ENCODE measurements around the gene THYN1. TPM values are rescaled to one million over a fixed set of nuclear protein-coding genes. Genes with fewer than 3 reads are reported as not detected.

The THYN1 gene
- total RNA-seq, 2 donors from 2014 or later: 17.8 to 25.7 TPM

DNA sequence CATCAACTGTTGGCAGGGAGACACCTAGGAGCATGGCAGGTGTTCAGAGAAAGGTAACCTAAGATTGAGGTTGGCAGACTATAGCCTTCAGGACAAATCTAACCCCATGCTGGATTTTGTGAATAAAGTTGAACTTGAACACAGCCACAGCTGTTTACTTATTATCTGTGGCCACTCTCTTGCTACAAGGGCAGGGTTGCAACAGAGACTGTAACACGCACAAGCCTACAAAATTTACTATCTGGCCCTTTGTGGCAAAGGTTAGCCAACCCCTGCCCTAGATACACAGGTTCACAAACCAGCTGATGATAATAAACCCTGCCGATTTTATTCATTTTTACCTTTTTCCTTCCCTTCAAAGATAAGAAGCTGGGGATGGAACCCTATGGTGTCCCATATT lies 2.5 kb downstream of the THYN1 start:
- Histone ChIP-seq H3K27me3 (no peaks in the 10 kb centered on the region), H3K4me1 (peaks cover 23% of the 10 kb centered on the region), H3K27ac (no peak overlapping the region), H3K9me3 (no peaks in the 10 kb centered on the region), H3K36me3 (replicated peaks in 1 of 2; ENCODE audit: insufficient read depth in 1 of 2, low read depth in 2 of 2) (peaks cover 0 to 16% of the 10 kb centered on the region in 2 donors), H3K4me3 (no peak overlapping the region)
- WGBS, 2 donors: 70 to 77% methylated on average over 2 of the region's 2 CpGs
- no peak for TF ChIP-seq POLR2A (IDR thresholded peaks at IDR 0.05)
- TF ChIP-seq, protein P1, sequence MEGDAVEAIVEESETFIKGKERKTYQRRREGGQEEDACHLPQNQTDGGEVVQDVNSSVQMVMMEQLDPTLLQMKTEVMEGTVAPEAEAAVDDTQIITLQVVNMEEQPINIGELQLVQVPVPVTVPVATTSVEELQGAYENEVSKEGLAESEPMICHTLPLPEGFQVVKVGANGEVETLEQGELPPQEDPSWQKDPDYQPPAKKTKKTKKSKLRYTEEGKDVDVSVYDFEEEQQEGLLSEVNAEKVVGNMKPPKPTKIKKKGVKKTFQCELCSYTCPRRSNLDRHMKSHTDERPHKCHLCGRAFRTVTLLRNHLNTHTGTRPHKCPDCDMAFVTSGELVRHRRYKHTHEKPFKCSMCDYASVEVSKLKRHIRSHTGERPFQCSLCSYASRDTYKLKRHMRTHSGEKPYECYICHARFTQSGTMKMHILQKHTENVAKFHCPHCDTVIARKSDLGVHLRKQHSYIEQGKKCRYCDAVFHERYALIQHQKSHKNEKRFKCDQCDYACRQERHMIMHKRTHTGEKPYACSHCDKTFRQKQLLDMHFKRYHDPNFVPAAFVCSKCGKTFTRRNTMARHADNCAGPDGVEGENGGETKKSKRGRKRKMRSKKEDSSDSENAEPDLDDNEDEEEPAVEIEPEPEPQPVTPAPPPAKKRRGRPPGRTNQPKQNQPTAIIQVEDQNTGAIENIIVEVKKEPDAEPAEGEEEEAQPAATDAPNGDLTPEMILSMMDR (IDR thresholded peaks at IDR 0.05): no peak
- no peak for DNase-seq
- ATAC-seq: no peak
- intact Hi-C loops (cut with DNase I): no loop called here

DNA sequence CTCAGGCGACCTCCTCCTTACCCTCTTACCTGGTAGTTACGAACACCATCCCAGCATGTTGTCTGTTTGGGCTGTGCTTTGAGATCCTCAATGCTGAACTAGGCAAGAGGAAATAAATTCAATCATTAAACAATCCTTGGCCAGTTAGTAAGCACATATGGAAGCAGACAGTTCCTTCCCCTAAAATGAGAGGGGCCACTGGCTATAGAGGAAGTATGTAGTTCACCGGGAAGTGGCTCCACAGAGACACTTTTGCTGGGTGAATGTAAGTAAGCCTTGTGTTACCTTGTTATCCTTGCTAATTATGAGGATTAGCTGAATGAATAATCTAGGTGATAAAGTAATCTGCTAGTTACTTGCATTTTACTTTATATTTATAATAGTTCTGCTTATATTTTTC lies 2.9 kb downstream of the THYN1 start:
- Histone ChIP-seq H3K27me3 (no peaks in the 10 kb centered on the region), H3K36me3 (replicated peaks in 1 of 2; ENCODE audit: insufficient read depth in 1 of 2, low read depth in 2 of 2) (peaks cover 0 to 16% of the 10 kb centered on the region in 2 donors), H3K9me3 (no peaks in the 10 kb centered on the region), H3K4me3 (no peak overlapping the region), H3K4me1 (peaks cover 19% of the 10 kb centered on the region), H3K27ac (no peak overlapping the region)
- TF ChIP-seq, protein P1 (IDR thresholded peaks at IDR 0.05): no peak
- no peak for TF ChIP-seq POLR2A (IDR thresholded peaks at IDR 0.05)
- intact Hi-C loops (cut with DNase I): no loop called here
- no peak for DNase-seq
- ATAC-seq: no peak
- WGBS, 2 donors: 84 to 91% methylated on average over 3 of the region's 3 CpGs

- no peak overlapping the region for H3K27ac ChIP-seq
- DNase-seq (no peak), ATAC-seq (no peak)
- H3K9me3 ChIP-seq: no peaks in the 10 kb centered on the region
- H3K27me3 ChIP-seq: no peaks in the 10 kb centered on the region
- intact Hi-C loops (cut with DNase I): no loop called here
- TF ChIP-seq, protein P1 (IDR thresholded peaks at IDR 0.05): no peak
- TF ChIP-seq POLR2A (IDR thresholded peaks at IDR 0.05): no peak
- no peak overlapping the region for H3K4me3 ChIP-seq
- whole genome bisulfite sequencing, 2 donors: 72 to 75% methylated on average over 7 of the region's 7 CpGs
- H3K36me3 ChIP-seq (replicated peaks in 1 of 2; ENCODE audit: insufficient read depth in 1 of 2, low read depth in 2 of 2): peaks cover 0 to 16% of the 10 kb centered on the region in 2 donors
- H3K4me1 ChIP-seq: peaks cover 9% of the 10 kb centered on the region
Measured at GRCh38 chr11:134248910-134249480, 4.2 kb downstream of the THYN1 start.

GRCh38 chr11:134246678-134247077 lies 6.5 kb downstream of the THYN1 start:
- Histone ChIP-seq H3K27me3 (no peaks in the 10 kb centered on the region), H3K27ac (no peak overlapping the region), H3K9me3 (no peaks in the 10 kb centered on the region), H3K4me3 (no peak overlapping the region), H3K4me1 (peaks cover under 1% of the 10 kb centered on the region), H3K36me3 (replicated peaks in 1 of 2; ENCODE audit: insufficient read depth in 1 of 2, low read depth in 2 of 2) (peaks cover 0 to 16% of the 10 kb centered on the region in 2 donors)
- DNase-seq: no peak
- intact Hi-C loops (cut with DNase I): no loop called here
- TF ChIP-seq, protein P1 (IDR thresholded peaks at IDR 0.05): no peak
- TF ChIP-seq POLR2A (IDR thresholded peaks at IDR 0.05): no peak
- no peak for ATAC-seq
- WGBS, 2 donors: 83 to 90% methylated on average over 4 of the region's 4 CpGs

GRCh38 chr11:134246100-134246499 lies 7.1 kb downstream of the THYN1 start:
- peaks cover 0 to 16% of the 10 kb centered on the region in 2 donors for H3K36me3 ChIP-seq (replicated peaks in 1 of 2; ENCODE audit: insufficient read depth in 1 of 2, low read depth in 2 of 2)
- no peak for ATAC-seq
- no peak for DNase-seq
- H3K4me3 ChIP-seq: no peak overlapping the region
- no peaks in the 10 kb centered on the region for H3K27me3 ChIP-seq
- TF ChIP-seq, protein P1 (IDR thresholded peaks at IDR 0.05): no peak
- no peak for TF ChIP-seq POLR2A (IDR thresholded peaks at IDR 0.05)
- H3K4me1 ChIP-seq: no peaks in the 10 kb centered on the region
- WGBS, 2 donors: 88 to 96% methylated on average over 7 to 9 of the region's 11 CpGs
- no peak overlapping the region for H3K27ac ChIP-seq
- H3K9me3 ChIP-seq: no peaks in the 10 kb centered on the region
- intact Hi-C loops (cut with DNase I): no loop called here

Data from body of pancreas (tissue), 4 donors.